ENCODE measurements around the gene ANKK1.

Gene ANKK1

GRCh38 chr11:113387605-113388211, at the start of gene ANKK1:
TSS of gene ANKK1 (plus strand) at chr11:113387779. CDS start at chr11:113387885, 106 bp downstream.
- no peak within 1 kb of the TSS for H3K4me3 ChIP-seq (replicated peaks; ENCODE audit: low read depth, low read length)
- peak; percentile 20 for TF ChIP-seq CTCF (IDR thresholded peaks at IDR 0.05; ENCODE audit: low read length, missing control alignments)
- DNase-seq (ENCODE audit: low read depth): no peak

- DNase-seq (ENCODE audit: low read depth): no peak
- no peak overlapping the region for H3K4me3 ChIP-seq (replicated peaks; ENCODE audit: low read depth, low read length)
- TF ChIP-seq CTCF (IDR thresholded peaks at IDR 0.05; ENCODE audit: low read length, missing control alignments): no peak
Observed at GRCh38 chr11:113338730-113339129, 48.8 kb upstream of the ANKK1 start.

- no peak overlapping the region for H3K4me3 ChIP-seq (replicated peaks; ENCODE audit: low read depth, low read length)
- no peak for DNase-seq (ENCODE audit: low read depth)
- TF ChIP-seq CTCF (IDR thresholded peaks at IDR 0.05; ENCODE audit: low read length, missing control alignments): no peak
Observed at GRCh38 chr11:113339929-113340589, 47.5 kb upstream of the ANKK1 start.

- no peak for DNase-seq (ENCODE audit: low read depth)
- no peak for TF ChIP-seq CTCF (IDR thresholded peaks at IDR 0.05; ENCODE audit: low read length, missing control alignments)
- no peak overlapping the region for H3K4me3 ChIP-seq (replicated peaks; ENCODE audit: low read depth, low read length)
Observed at GRCh38 chr11:113341388-113342165, 46.0 kb upstream of the ANKK1 start.

- DNase-seq (ENCODE audit: low read depth): no peak
- H3K4me3 ChIP-seq (replicated peaks; ENCODE audit: low read depth, low read length): no peak overlapping the region
- TF ChIP-seq CTCF (IDR thresholded peaks at IDR 0.05; ENCODE audit: low read length, missing control alignments): no peak
Observed at GRCh38 chr11:113345978-113346377, 41.6 kb upstream of the ANKK1 start.

GRCh38 chr11:113349528-113349927, 38.1 kb upstream of the ANKK1 start:
- H3K4me3 ChIP-seq (replicated peaks; ENCODE audit: low read depth, low read length): no peak overlapping the region
- no peak for TF ChIP-seq CTCF (IDR thresholded peaks at IDR 0.05; ENCODE audit: low read length, missing control alignments)
- DNase-seq (ENCODE audit: low read depth): no peak

All from fibroblast of pulmonary artery (primary cell).